ENCODE data around the gene CHRDL1.

DNA sequence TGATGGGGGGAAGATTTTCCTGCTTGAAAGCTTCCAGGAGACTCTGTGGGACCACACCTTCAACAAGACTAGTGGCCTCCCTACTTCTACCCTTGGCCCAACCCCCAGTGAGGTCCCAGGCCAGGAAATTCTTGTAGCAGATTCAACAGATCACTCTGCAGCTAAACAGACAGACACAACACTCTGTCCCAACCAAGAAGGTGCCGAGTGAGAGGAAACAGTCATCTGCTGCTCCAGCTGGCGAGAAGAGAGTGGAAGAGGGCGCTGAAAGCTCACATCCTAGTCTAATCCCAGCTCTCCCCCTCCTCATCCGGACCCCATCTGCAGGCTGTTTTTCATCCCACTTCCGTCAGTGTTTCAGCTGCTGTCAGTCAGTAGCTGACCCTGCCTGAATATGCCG is 63.4 kb downstream of the CHRDL1 start:
- TF ChIP-seq, protein P1, sequence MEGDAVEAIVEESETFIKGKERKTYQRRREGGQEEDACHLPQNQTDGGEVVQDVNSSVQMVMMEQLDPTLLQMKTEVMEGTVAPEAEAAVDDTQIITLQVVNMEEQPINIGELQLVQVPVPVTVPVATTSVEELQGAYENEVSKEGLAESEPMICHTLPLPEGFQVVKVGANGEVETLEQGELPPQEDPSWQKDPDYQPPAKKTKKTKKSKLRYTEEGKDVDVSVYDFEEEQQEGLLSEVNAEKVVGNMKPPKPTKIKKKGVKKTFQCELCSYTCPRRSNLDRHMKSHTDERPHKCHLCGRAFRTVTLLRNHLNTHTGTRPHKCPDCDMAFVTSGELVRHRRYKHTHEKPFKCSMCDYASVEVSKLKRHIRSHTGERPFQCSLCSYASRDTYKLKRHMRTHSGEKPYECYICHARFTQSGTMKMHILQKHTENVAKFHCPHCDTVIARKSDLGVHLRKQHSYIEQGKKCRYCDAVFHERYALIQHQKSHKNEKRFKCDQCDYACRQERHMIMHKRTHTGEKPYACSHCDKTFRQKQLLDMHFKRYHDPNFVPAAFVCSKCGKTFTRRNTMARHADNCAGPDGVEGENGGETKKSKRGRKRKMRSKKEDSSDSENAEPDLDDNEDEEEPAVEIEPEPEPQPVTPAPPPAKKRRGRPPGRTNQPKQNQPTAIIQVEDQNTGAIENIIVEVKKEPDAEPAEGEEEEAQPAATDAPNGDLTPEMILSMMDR (IDR thresholded peaks at IDR 0.05) = no peak
- no peak for TF ChIP-seq POLR2A (IDR thresholded peaks at IDR 0.05)
